GM21786 (cell line): ENCODE data around the gene ASTN2.
"Not testable (repeated sequence)": the region's sequence is repeated elsewhere in the genome, so short reads cannot be mapped to it uniquely, and the experiment has no call there.

Source experiments
- ATAC-seq: cut with Tn5 transposase; IDR thresholded peaks from one replicate; pipeline ENCODE4 v1.9.1; 2021; ENCODE audit not compliant: unreplicated experiment

Gene ASTN2

GRCh38 chr9:116935149-116935897 is 479.5 kb downstream of the ASTN2 start:
- ATAC-seq: no peak

GRCh38 chr9:116934131-116934530 is 480.7 kb downstream of the ASTN2 start:
- ATAC-seq: no peak

DNA sequence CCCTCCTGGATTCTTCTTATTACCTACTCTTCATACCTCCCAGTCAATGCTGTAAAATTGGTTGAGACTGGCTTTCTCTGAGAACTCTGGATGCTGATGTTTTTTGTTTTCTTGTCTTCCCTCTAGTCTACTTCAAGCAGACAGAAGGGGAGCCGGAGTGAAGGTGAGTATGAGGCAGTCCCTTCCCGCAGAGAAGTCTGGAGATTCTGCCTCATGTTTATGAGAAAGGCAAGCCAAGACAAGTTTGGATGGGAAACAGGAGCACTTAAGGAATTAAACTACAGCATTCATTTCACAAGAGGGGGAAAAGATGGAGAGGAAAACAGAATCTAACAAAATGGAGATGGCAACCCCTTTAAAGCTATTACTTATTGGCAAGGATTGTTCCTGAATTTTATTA is 481.6 kb downstream of the ASTN2 start:
- ATAC-seq: no peak

DNA sequence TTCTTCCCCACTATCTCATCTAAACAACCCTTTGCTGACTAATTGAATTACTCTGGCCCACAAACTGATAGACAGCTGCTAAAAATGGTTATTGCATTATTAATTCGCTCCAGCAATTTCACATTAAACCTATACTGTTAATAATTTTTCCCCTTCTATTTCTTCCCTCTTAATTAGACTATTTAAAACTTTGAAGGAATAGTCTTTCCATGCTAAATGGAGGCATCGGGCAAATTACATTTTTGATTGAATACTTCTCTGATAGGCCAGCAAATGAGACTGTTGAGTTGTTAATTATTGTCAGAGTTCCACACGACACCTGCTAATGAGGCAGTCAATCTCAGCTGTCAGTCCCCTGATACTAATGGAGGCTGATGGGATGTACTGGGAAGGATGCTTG is 485.2 kb downstream of the ASTN2 start:
- ATAC-seq: no peak

DNA sequence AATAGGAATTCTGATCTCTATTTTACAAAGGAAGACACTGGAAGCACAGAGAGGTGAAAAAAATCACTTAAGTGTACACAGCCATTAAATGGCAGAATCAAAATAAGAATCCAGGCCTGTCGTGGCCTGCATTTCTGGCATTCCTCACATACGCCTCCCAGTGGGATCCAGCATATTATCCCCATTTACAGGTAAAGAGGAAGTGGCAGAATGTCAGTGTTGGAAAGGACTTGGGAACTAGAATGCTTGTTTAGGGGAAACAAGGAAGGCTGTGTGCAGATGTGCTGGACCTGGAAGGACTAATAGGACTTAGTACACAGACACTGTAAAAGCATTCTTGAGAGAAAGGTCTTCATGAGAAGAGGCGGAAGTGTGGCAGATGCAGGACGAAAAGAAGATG is 486.0 kb downstream of the ASTN2 start:
- no peak for ATAC-seq

DNA sequence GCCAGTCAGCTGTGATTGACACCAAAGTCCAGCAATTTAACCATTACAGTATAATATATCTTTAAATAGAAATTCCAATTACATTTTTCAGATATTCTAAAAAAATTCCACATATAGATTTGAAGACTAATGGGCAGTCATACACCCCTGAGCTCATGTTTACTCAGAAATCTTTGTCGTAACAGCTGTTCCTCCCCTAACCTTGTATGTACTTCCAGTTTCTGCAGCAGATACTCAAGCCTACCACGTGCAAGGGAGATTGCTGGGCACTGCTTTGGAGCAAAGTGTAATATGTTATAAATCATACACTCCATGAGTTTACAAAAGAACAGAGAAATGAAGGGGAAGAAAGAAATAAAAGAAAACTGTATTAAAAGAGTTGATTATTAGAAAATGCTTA is 486.6 kb downstream of the ASTN2 start:
- ATAC-seq: no peak

DNA sequence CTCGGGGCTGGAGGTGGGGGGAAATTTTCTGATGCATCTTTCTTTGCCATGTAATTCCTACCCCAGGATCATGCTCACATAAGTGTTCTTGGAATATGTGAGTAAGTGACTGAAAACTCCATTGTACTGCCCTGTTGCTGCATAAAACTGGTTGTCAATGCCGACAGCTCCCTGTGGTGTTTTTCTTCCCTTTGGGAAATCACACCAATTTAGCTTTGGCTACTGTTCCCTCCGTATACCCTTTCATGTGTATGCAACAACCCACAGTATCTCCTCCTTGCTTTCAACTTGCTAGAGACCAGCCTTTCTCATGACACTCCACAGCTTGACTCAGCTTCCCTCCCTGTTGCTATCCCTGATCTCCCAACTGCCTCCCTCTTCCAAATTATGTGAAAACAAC is 487.1 kb downstream of the ASTN2 start:
- ATAC-seq: no peak

- no peak for ATAC-seq
Measured at GRCh38 chr9:116925121-116925520, 489.7 kb downstream of the ASTN2 start.

GRCh38 chr9:116924462-116925110 is 490.3 kb downstream of the ASTN2 start:
- no peak for ATAC-seq

GRCh38 chr9:116917895-116918508 is 496.9 kb downstream of the ASTN2 start:
- ATAC-seq: not testable (repeated sequence)

GRCh38 chr9:116913536-116913935 is 501.3 kb downstream of the ASTN2 start:
- ATAC-seq: no peak

- no peak for ATAC-seq
Measured at GRCh38 chr9:116910201-116910600, 504.7 kb downstream of the ASTN2 start.

- ATAC-seq: no peak
Measured at GRCh38 chr9:116907989-116908388, 506.9 kb downstream of the ASTN2 start.

DNA sequence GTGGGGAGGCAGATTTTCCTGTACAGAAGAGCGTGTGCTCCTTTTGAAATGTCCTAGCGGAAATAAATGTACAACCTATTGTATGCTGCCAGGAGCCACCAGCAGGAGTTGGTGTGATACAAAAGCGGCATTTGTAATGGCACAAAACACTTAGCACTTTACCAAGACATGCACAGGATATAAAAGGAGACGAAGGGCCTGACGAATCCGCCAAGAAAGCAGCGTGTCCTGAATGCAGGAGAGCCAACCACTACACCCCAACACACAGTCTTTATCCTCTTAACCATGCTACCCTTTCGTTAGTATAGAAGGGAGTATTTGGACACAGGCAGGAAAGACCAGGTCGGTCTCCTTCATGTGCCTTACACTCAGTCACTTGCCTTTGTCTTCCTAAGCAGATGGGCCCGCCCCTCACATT is 509.7 kb downstream of the ASTN2 start:
- no peak for ATAC-seq

GRCh38 chr9:116904165-116904564 is 510.7 kb downstream of the ASTN2 start:
- ATAC-seq: no peak

DNA sequence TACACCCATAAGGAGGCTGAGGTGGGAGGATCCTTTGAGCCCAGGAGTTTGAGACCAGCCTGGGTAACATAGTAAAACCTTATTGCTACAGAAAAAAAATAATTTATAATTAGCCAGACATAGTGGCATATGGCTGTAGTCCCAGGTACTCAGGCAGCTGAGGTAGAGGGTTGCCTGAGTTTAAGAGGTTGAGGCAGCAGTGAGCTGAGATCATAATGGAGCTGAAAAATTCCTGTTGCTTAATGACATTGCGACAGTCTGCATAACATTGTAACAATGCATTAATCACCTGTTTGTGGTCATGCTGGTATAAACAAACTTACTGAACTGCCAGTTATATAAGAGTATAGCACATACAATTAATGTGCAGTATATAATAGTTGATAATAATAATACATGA is 513.6 kb downstream of the ASTN2 start:
- no peak for ATAC-seq

DNA sequence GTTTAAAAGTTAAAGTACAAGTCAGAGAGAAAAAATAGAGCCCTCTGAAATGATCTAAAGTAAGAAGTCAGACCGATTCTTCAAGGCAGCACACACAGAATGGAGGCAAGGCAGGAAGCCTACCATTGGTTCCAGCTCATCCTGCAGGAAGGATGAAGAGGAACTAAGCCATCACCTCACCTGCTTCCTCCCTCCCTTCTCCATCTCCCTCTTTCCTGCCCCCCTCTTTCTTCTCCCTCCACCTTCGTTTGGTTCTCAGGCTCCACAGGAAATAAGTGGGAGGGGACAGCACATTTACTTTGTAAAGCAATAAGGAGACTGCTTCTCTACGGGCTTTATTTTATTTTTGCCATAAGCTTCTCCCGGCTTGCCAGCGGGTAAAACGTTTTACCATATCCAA is 514.3 kb downstream of the ASTN2 start:
- no peak for ATAC-seq

GRCh38 chr9:116900007-116900367 is 514.9 kb downstream of the ASTN2 start:
- no peak for ATAC-seq

- no peak for ATAC-seq
Measured at GRCh38 chr9:116899337-116900006, 515.4 kb downstream of the ASTN2 start.

DNA sequence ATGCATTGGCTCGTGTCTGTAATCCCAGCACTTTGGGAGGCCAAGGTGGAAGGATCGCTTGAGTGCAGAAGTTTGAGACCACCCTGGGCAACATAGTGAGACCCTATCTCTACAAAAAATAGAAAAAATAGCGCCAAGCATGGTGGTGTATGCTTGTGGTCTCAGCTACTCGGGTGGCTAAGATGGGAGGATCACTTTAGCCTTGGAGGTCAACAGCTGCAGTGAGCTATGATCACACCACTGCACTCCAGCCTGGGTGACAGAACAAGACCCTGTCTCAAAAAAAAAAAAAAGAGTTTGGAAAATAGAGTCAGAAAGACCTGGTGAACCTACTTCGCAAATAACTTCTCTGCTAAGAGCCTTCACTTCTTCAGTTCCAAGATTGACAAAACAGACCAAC is 516.7 kb downstream of the ASTN2 start:
- ATAC-seq: not testable (repeated sequence)

- ATAC-seq: no peak
Measured at GRCh38 chr9:116897201-116897600, 517.7 kb downstream of the ASTN2 start.

DNA sequence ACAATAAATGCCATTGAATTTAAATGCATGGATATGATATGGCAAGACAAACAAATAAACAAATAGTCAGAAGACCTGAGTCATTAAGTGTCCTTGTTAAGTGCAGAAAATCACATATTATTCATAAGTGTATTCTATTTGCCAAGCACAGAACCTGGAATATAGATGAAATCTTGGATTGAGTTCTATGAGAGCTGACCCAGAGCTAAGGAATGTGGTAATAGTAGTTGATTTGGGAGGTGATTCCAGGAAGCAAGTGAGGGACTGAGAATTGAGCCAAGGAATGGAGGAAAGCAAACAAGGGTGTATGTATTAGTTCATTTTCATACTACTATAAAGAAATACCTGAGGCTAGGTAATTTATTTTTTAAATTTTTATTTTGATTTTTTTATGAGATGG is 518.9 kb downstream of the ASTN2 start:
- no peak for ATAC-seq
